ENCODE results near the gene CCDC81. TPM values are rescaled to one million over a fixed set of nuclear protein-coding genes. Genes with fewer than 3 reads are reported as not detected.

The CCDC81 gene
- total and polyA plus RNA-seq, 2 of the 13 experiments (the other 11 are each of a cell fraction or from before 2014, with no cell fraction given): 0.15 to 0.22 TPM

DNA sequence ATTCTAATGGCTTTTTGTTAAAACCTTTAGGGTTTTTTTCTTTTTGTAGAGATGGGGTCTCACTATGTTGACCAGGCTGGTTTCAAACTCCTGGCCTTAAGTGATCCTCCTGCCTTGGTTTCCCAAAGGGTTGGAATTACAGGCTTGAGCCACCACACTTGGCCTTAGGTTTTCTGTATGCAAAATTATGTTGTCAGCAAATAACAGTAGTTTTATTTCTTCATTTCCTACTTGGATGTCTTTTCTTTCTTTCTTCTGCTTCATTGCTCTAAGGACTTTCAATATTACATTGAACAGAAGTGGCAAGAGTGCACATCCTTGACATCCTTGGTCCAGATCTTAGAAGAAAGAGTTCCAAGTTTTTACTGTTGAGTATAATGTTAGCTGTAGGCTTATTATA lies 52.8 kb downstream of the CCDC81 start:
- ATAC-seq (no peak), DNase-seq (ENCODE audit: low spot score) (no peak), FAIRE-seq (no peak)
- H3K4me3 ChIP-seq (replicated peaks in 1 of 3; ENCODE audit: insufficient read depth in 1 of 3, low read depth in 2 of 3, low read length in 3 of 3): no peak overlapping the region
- H2AFZ ChIP-seq (ENCODE audit: low read length): no peak overlapping the region
- H3K4me2 ChIP-seq (ENCODE audit: low read depth, low read length): no peak overlapping the region
- no peaks in the 10 kb centered on the region for H4K20me1 ChIP-seq (ENCODE audit: insufficient read depth, low read length)
- no peak overlapping the region for H3K27ac ChIP-seq (ENCODE audit: extremely low read length, insufficient read depth, low read length)
- no peaks in the 10 kb centered on the region for H3K9me3 ChIP-seq (ENCODE audit: low read length)
- H3K79me2 ChIP-seq (ENCODE audit: insufficient read depth, low read length): no peaks in the 10 kb centered on the region
- BruUV-seq (replicated peaks): no TSS peak
- in situ Hi-C loops (cut with HindIII; ENCODE audit: extremely low pct_ligation_motif_present, low pct_unique_long_range_greater_than_20kb): no loop called here
- no peak overlapping the region for H3K9ac ChIP-seq (ENCODE audit: insufficient read depth, low read depth, low read length)
- intact Hi-C loops (cut with micrococcal nuclease; ENCODE audit: unreplicated experiment): no loop called here
- POLR2A ChIA-PET: no interaction called here
- H3K36me3 ChIP-seq (replicated peaks in 1 of 2; ENCODE audit: control insufficient read depth in 1 of 2, insufficient read depth in 2 of 2, low read length in 2 of 2): no peaks in the 10 kb centered on the region
- CTCF ChIA-PET (ENCODE audit: low intra/inter-chr PET ratio, low total read pairs): no interaction called here
- no peaks in the 10 kb centered on the region; a peak in 1 of 5 replicates for H3K27me3 ChIP-seq (ENCODE audit: control insufficient read depth in 1 of 2, insufficient read depth in 2 of 2, low read length in 2 of 2)
- H3K4me1 ChIP-seq (ENCODE audit: insufficient read depth, low read length): no peaks in the 10 kb centered on the region
- no peak for TF ChIP-seq MEIS1 (CRISPR knock-in tag; IDR thresholded peaks at IDR 0.05; ENCODE audit: borderline replicate concordance)
- TF ChIP-seq, protein P1, sequence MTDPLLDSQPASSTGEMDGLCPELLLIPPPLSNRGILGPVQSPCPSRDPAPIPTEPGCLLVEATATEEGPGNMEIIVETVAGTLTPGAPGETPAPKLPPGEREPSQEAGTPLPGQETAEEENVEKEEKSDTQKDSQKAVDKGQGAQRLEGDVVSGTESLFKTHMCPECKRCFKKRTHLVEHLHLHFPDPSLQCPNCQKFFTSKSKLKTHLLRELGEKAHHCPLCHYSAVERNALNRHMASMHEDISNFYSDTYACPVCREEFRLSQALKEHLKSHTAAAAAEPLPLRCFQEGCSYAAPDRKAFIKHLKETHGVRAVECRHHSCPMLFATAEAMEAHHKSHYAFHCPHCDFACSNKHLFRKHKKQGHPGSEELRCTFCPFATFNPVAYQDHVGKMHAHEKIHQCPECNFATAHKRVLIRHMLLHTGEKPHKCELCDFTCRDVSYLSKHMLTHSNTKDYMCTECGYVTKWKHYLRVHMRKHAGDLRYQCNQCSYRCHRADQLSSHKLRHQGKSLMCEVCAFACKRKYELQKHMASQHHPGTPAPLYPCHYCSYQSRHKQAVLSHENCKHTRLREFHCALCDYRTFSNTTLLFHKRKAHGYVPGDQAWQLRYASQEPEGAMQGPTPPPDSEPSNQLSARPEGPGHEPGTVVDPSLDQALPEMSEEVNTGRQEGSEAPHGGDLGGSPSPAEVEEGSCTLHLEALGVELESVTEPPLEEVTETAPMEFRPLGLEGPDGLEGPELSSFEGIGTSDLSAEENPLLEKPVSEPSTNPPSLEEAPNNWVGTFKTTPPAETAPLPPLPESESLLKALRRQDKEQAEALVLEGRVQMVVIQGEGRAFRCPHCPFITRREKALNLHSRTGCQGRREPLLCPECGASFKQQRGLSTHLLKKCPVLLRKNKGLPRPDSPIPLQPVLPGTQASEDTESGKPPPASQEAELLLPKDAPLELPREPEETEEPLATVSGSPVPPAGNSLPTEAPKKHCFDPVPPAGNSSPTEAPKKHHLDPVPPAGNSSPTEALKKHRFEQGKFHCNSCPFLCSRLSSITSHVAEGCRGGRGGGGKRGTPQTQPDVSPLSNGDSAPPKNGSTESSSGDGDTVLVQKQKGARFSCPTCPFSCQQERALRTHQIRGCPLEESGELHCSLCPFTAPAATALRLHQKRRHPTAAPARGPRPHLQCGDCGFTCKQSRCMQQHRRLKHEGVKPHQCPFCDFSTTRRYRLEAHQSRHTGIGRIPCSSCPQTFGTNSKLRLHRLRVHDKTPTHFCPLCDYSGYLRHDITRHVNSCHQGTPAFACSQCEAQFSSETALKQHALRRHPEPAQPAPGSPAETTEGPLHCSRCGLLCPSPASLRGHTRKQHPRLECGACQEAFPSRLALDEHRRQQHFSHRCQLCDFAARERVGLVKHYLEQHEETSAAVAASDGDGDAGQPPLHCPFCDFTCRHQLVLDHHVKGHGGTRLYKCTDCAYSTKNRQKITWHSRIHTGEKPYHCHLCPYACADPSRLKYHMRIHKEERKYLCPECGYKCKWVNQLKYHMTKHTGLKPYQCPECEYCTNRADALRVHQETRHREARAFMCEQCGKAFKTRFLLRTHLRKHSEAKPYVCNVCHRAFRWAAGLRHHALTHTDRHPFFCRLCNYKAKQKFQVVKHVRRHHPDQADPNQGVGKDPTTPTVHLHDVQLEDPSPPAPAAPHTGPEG (CRISPR knock-in tag; IDR thresholded peaks at IDR 0.05): no peak
- TF ChIP-seq ATM (IDR thresholded peaks at IDR 0.05; ENCODE audit: borderline replicate concordance): no peak
- TF ChIP-seq, protein P2, sequence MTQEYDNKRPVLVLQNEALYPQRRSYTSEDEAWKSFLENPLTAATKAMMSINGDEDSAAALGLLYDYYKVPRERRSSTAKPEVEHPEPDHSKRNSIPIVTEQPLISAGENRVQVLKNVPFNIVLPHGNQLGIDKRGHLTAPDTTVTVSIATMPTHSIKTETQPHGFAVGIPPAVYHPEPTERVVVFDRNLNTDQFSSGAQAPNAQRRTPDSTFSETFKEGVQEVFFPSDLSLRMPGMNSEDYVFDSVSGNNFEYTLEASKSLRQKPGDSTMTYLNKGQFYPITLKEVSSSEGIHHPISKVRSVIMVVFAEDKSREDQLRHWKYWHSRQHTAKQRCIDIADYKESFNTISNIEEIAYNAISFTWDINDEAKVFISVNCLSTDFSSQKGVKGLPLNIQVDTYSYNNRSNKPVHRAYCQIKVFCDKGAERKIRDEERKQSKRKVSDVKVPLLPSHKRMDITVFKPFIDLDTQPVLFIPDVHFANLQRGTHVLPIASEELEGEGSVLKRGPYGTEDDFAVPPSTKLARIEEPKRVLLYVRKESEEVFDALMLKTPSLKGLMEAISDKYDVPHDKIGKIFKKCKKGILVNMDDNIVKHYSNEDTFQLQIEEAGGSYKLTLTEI (CRISPR knock-in tag; conservative IDR thresholded peaks at IDR 0.05): no peak
- TF ChIP-seq MAFK (conservative IDR thresholded peaks at IDR 0.05 in 1 of 2, IDR thresholded peaks at IDR 0.05 in 1 of 2; ENCODE audit: low read length in 2 of 2): peak; percentile 6 to 51; a peak in 2 of 4 replicates
- TF ChIP-seq E2F2 (CRISPR knock-in tag; IDR thresholded peaks at IDR 0.05; ENCODE audit: borderline replicate concordance): no peak
- no peak for TF ChIP-seq SMYD3 (CRISPR knock-in tag; IDR thresholded peaks at IDR 0.05)
- no peak for TF ChIP-seq ZNF570 (CRISPR knock-in tag; IDR thresholded peaks at IDR 0.05; ENCODE audit: borderline replicate concordance)
- TF ChIP-seq HOXA9 (CRISPR knock-in tag; IDR thresholded peaks at IDR 0.05; ENCODE audit: borderline replicate concordance): no peak
- 0 out of 2 replicates have a peak, but pooled peaks have one; percentile 14 for TF ChIP-seq MAFF (IDR thresholded peaks at IDR 0.05; ENCODE audit: low read depth, low read length)
- TF ChIP-seq TAF15 (IDR thresholded peaks at IDR 0.05; ENCODE audit: low read depth, low read length, poor library complexity, severe bottlenecking): no peak
- TF ChIP-seq PITX1 (CRISPR knock-in tag; IDR thresholded peaks at IDR 0.05): no peak
- TF ChIP-seq, protein P3, sequence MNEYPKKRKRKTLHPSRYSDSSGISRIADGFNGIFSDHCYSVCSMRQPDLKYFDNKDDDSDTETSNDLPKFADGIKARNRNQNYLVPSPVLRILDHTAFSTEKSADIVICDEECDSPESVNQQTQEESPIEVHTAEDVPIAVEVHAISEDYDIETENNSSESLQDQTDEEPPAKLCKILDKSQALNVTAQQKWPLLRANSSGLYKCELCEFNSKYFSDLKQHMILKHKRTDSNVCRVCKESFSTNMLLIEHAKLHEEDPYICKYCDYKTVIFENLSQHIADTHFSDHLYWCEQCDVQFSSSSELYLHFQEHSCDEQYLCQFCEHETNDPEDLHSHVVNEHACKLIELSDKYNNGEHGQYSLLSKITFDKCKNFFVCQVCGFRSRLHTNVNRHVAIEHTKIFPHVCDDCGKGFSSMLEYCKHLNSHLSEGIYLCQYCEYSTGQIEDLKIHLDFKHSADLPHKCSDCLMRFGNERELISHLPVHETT (CRISPR knock-in tag; conservative IDR thresholded peaks at IDR 0.05): no peak
